Tibial artery (tissue), 4 donors: ENCODE data around the gene TBC1D12.

ENCODE experiments used
- DNase-seq, 2 donors: peaks; one replicate each; pipeline ENCODE4 v3.0.0-alpha.2; 2019
- H3K27ac ChIP-seq, 2 donors: fragments of 200-600 bp; sonication (generic) in 1 of 2; 1 replicate in 1 of 2; 2 replicates in 1 of 2; pipeline ENCODE4 v1.5.1; 2018 to 2019; ENCODE audit warnings: mild to moderate bottlenecking in 1 of 2
- H3K27me3 ChIP-seq, 2 donors: fragments of 200-600 bp; sonication (generic) in 1 of 2; one replicate each; pipeline versions ENCODE4 v1.5.1 to v1.6.0; 2016 to 2019
- H3K36me3 ChIP-seq, 3 donors: fragments of 200-600 bp; sonication (generic) in 2 of 3; one replicate each; pipeline ENCODE4 v1.5.1; 2016 to 2019; ENCODE audit warnings: mild to moderate bottlenecking in 2 of 3
- H3K4me1 ChIP-seq, 4 donors: fragments of 200-600 bp; sonication (generic) in 2 of 4; 1 replicate in 3 of 4; 2 replicates in 1 of 4; pipeline ENCODE4 v1.5.1; 2016 to 2019
- H3K4me3 ChIP-seq, 2 donors: fragments of 200-600 bp; sonication (generic) in 1 of 2; 1 replicate in 1 of 2; 2 replicates in 1 of 2; pipeline ENCODE4 v1.5.1; 2018 to 2019; ENCODE audit warnings: mild to moderate bottlenecking in 2 of 2
- H3K9me3 ChIP-seq, 3 donors: fragments of 200-600 bp; sonication (generic) in 1 of 3; one replicate each; pipeline ENCODE4 v1.5.1; 2016 to 2019
- CTCF ChIP-seq, 2 experiments: fragments of 200-600 bp in 1 of 2; fragments of 450-650 bp in 1 of 2; IDR thresholded peaks; one replicate each; pipeline ENCODE4 v1.5.1; 2017 to 2019; ENCODE audit warnings: antibody characterized with exemption in 2 of 2, mild to moderate bottlenecking in 1 of 2, moderate library complexity in 1 of 2
- intact Hi-C: fragments of 100-400 bp; cut with DNase I; formaldehyde crosslinking; loops from one replicate; pipeline ENCODE4 v1.15.0; 2023; ENCODE audit warnings: low total_unique reads

The TBC1D12 gene

DNA sequence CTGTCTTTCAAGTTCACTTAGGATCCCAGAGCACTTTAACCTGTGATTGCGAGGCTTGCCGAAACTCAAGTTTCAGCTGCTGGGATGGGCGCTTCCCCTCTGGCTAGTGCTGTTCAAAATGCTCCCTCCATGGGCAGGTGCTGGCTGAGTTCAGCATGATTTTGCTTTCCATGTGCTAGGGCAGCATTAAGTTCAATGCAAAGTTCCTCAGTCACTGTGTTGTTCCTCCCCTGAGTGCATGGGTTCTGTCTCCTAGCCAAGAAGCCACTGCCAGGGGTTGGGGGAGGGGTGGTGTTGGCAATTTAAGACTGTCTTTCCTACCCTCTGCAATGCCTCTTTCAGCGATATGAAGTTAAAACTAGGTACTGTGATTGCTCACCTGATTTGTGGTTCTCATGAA lies 86.8 kb downstream of the TBC1D12 start:
- intact Hi-C loops: no loop called here
- no peak for DNase-seq
- H3K9me3 ChIP-seq: peaks cover 0 to 7% (median 4%) of the 10 kb centered on the region in 3 donors
- no peak for TF ChIP-seq CTCF (IDR thresholded peaks at IDR 0.05)
- no peak overlapping the region for H3K4me3 ChIP-seq
- H3K27ac ChIP-seq: no peak overlapping the region
- peaks cover 0 to 13% (median 3%) of the 10 kb centered on the region in 4 donors for H3K4me1 ChIP-seq
- peaks cover 0 to 6% (median 4%) of the 10 kb centered on the region in 3 donors for H3K36me3 ChIP-seq
- no peaks in the 10 kb centered on the region for H3K27me3 ChIP-seq

DNA sequence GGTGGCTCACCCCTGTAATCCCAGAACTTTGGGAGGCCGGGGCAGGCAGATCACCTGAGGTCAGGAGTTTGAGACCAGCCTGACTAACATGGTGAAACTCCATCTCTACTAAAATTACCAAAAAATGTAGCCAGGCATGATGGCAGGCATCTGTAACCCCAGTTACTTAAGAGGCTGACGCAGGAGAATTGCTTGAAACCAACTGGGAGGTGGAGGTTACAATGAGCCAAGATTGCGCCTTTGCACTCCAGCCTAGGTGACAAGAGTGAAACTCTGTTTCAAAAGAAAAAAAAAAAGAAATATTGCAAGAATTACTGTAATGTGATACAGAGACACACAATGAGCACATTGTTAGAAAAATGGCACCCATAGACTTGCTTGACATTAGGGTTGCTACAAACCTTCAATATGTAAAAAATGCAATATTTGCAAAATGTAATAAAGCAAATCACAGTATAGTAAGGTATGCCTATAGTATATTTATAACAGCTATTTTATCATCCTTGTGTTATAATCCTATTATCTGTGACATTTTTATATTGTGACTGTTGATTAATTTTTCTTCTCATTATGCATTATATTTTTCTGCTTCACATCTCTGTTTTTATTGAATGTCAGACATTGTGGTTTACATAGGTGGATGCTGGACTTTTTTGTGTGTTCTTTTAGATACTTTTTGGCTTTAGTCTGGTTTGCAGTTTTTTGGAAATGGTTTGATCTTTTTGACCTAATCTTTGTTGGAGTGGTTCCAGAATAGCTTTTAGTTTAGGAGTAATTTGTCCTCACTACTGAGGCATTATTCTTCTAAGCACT lies 87.8 kb downstream of the TBC1D12 start:
- Histone ChIP-seq H3K9me3 (no peaks in the 10 kb centered on the region), H3K4me1 (peaks cover 0 to 13% (median 3%) of the 10 kb centered on the region in 4 donors), H3K27ac (no peak overlapping the region), H3K27me3 (no peaks in the 10 kb centered on the region), H3K36me3 (peaks cover 0 to 7% (median 0%) of the 10 kb centered on the region in 3 donors), H3K4me3 (no peak overlapping the region)
- DNase-seq: no peak
- intact Hi-C loops: no loop called here
- no peak for TF ChIP-seq CTCF (IDR thresholded peaks at IDR 0.05)

- Histone ChIP-seq H3K4me3 (no peak overlapping the region), H3K27ac (no peak overlapping the region), H3K9me3 (no peaks in the 10 kb centered on the region), H3K27me3 (no peaks in the 10 kb centered on the region), H3K36me3 (peaks cover 0 to 7% (median 0%) of the 10 kb centered on the region in 3 donors), H3K4me1 (peaks cover 0 to 13% (median 3%) of the 10 kb centered on the region in 4 donors)
- intact Hi-C loops: no loop called here
- no peak for DNase-seq
- TF ChIP-seq CTCF (IDR thresholded peaks at IDR 0.05): no peak
Observed at GRCh38 chr10:94490789-94491039, 88.4 kb downstream of the TBC1D12 start.

DNA sequence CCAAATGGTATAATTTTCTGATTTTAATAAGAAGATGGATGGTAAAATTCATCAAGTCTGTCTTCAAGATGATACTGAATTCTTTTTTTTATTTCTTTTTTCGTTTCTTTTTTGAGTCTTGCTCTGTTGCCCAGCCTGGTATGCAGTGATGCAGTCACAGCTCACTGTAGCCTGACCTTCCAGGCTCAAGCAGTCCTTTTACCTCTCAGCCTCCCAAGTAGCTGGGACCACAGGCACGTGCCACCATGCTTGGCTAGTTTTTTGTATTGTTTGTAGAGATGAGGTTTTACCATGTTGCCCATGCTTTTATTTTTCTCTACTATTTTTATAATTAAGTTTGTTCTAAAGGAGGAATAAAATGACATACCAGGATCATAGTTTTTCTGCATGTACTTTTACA lies 91.1 kb downstream of the TBC1D12 start:
- intact Hi-C loops: no loop called here
- Histone ChIP-seq H3K4me3 (no peak overlapping the region), H3K27ac (no peak overlapping the region), H3K4me1 (peaks cover 0 to 24% (median 3%) of the 10 kb centered on the region in 4 donors), H3K27me3 (no peaks in the 10 kb centered on the region), H3K36me3 (peaks cover 0 to 7% (median 4%) of the 10 kb centered on the region in 3 donors), H3K9me3 (no peaks in the 10 kb centered on the region)
- DNase-seq: no peak
- TF ChIP-seq CTCF (IDR thresholded peaks at IDR 0.05): no peak

- Histone ChIP-seq H3K9me3 (no peaks in the 10 kb centered on the region), H3K4me3 (no peak overlapping the region), H3K36me3 (peaks cover 5 to 9% (median 7%) of the 10 kb centered on the region in 3 donors), H3K27ac (no peak overlapping the region), H3K4me1 (peaks cover 0 to 18% (median under 1%) of the 10 kb centered on the region in 4 donors), H3K27me3 (no peaks in the 10 kb centered on the region)
- DNase-seq: no peak
- no peak for TF ChIP-seq CTCF (IDR thresholded peaks at IDR 0.05)
- intact Hi-C loops: no loop called here
Observed at GRCh38 chr10:94496010-94496409, 93.7 kb downstream of the TBC1D12 start.
